GM19099 (cell line): ENCODE measurements around the gene CASZ1.

ENCODE experiments used
- POLR2A ChIP-seq: IDR thresholded peaks from 3 replicates; pipeline ENCODE4 v1.6.1; 2011; ENCODE audit warnings: low read depth; ENCODE audit not compliant: insufficient read length; ENCODE audit errors: extremely low read depth

Gene CASZ1

GRCh38 chr1:10681296-10682107, 114.9 kb downstream of the CASZ1 start:
- TF ChIP-seq POLR2A, result no peak

GRCh38 chr1:10680487-10680886, 116.0 kb downstream of the CASZ1 start:
- no peak for TF ChIP-seq POLR2A

GRCh38 chr1:10679496-10680220, 116.8 kb downstream of the CASZ1 start:
- no peak for TF ChIP-seq POLR2A

GRCh38 chr1:10678852-10679251, 117.6 kb downstream of the CASZ1 start:
- TF ChIP-seq POLR2A, result no peak

- no peak for TF ChIP-seq POLR2A
Measured at GRCh38 chr1:10678402-10678801, 118.0 kb downstream of the CASZ1 start.

- no peak for TF ChIP-seq POLR2A
Measured at GRCh38 chr1:10677491-10678391, 118.7 kb downstream of the CASZ1 start.

- TF ChIP-seq POLR2A, result no peak
Measured at GRCh38 chr1:10676963-10677362, 119.5 kb downstream of the CASZ1 start.

- TF ChIP-seq POLR2A, result no peak
Measured at GRCh38 chr1:10675813-10676212, 120.6 kb downstream of the CASZ1 start.

GRCh38 chr1:10674700-10675609, 121.5 kb downstream of the CASZ1 start:
- no peak for TF ChIP-seq POLR2A

GRCh38 chr1:10674222-10674621, 122.2 kb downstream of the CASZ1 start:
- no peak for TF ChIP-seq POLR2A

GRCh38 chr1:10673109-10673711, 123.2 kb downstream of the CASZ1 start:
- TF ChIP-seq POLR2A, result no peak

- no peak for TF ChIP-seq POLR2A
Measured at GRCh38 chr1:10672343-10673050, 123.9 kb downstream of the CASZ1 start.

- no peak for TF ChIP-seq POLR2A
Measured at GRCh38 chr1:10671622-10672342, 124.7 kb downstream of the CASZ1 start.

- no peak for TF ChIP-seq POLR2A
Measured at GRCh38 chr1:10671090-10671489, 125.4 kb downstream of the CASZ1 start.
